HG02884 (cell line): ENCODE results near the gene UPK3A.
"Not testable (repeated sequence)": the region's sequence is repeated elsewhere in the genome, so short reads cannot be mapped to it uniquely, and the experiment has no call there.

Source experiments
- ATAC-seq: cut with Tn5 transposase; IDR thresholded peaks from one replicate; pipeline ENCODE4 v1.9.1; 2021; ENCODE audit warnings: mild to moderate bottlenecking, moderate library complexity; ENCODE audit not compliant: unreplicated experiment

UPK3A gene

DNA sequence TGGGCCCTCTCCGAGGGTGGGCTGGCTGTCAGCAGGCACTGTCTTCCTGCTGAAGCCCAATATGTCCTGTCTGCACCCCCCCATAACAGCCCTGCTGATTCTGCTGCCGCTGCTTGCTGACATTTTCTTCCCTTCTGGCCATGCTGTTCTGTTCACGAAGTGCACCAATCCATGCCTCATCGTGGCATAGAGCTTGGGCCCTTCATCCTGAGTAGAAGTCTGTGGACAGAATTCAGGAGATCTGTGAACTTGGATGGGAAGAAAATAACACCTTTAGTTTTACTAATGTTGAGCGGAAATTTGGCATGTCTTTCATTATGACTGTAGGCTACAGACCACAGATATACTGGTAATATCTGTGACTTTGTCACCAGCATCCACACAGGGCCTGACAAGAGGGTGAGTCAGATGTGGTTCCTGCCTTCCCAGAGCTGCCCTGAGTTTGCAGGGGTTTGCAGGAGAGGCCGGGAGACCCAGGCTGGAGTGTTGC is 29.9 kb upstream of the UPK3A start:
- ATAC-seq: no peak

DNA sequence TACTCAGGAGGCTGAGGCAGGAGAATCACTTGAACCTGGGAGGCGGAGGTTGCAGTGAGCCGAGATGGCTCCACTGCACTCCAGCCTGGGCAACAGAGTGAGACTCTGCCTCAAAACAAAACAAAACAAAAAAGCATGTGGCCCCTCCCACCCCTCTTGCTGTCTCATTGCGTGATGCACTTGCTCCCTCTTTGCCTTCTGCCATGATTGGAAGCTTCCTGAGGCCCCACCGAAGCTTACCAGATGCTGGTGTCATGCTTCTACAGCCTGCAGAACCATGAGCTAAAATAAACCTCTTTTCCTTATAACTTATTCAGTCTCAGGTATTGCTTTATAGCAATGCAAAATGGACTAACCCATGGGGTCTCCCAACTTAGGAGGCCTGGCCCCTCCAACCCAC is 26.8 kb upstream of the UPK3A start:
- ATAC-seq: not testable (repeated sequence)

DNA sequence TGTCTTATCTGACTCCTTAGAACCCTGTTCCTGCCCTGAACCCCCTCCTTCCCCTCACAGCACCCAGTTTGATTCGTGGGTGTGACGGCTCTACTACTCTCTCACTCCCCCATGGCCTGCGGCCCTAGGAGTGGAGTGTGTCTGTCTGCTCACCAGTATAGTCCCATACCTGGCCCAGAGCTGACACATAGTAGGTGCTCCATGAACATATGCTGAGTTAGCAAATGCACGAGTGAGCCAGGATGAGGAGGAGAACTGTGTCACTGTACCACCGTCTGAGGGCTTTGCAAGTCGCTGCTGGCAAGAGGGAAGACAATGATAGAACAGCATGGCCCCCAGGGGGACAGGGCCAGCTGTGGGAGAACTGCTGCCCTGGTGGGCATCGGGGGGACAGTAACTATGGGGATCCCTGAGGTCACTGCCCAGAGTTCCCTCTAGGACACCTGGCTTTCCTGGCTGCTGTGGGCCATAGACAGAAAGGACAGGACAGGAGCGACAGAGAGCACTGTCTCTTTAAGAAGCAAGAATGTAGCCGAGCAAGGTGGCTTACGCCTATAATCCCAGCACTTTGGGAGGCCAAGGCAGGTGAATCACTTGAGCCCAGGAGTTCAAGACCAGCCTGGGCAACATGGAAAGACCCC is 24.9 kb upstream of the UPK3A start:
- no peak for ATAC-seq

DNA sequence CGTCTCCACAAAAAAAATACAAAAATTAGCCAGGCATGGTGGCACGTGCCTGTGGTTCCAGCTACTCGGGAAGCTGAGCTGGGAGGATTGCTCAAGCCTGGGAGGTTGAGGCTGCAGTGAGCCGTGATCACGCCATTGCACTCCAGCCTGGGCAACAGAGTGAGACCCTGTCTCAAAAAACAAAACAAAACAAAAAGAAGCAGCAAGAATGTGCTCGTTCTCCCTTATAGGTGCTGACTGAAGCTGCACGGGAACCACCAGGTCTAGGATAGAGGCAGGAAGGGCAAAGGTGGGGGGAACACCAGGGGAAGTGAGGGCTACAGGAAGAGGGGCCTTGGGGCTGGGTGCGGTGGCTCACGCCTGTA is 24.4 kb upstream of the UPK3A start:
- ATAC-seq: not testable (repeated sequence)

DNA sequence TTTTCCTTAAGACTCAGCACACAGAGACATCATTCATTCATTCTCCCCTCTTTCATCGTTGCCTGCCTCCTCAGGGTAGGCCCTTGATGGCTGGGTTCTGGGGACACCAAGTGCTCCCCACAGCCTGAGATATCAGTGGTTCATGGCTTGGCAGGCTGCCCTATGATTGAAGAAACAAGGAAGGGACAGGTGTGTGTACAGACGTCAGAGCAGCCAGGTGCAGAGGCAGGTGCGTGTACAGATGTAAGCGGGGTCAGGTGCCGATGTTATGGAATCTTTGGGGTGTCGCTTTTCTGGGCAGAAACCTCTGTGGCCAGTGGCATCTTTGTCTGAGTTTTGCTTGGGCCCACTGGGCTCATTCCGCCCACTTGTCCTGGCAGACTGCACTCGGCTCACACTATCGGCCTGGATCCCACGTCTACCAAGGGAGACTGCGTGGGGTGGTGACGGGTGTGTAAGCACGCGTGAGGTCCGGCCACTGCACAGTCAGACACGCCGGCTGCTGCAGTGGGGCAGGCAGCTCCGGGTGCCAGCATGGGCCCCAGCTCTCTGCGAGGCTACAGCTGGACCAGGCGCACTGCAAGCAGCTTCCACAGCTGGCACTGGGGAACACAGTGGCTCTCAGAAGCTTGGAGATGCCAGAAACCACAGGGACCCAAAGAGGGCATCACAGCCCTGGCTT is 23.2 kb upstream of the UPK3A start:
- ATAC-seq: no peak

DNA sequence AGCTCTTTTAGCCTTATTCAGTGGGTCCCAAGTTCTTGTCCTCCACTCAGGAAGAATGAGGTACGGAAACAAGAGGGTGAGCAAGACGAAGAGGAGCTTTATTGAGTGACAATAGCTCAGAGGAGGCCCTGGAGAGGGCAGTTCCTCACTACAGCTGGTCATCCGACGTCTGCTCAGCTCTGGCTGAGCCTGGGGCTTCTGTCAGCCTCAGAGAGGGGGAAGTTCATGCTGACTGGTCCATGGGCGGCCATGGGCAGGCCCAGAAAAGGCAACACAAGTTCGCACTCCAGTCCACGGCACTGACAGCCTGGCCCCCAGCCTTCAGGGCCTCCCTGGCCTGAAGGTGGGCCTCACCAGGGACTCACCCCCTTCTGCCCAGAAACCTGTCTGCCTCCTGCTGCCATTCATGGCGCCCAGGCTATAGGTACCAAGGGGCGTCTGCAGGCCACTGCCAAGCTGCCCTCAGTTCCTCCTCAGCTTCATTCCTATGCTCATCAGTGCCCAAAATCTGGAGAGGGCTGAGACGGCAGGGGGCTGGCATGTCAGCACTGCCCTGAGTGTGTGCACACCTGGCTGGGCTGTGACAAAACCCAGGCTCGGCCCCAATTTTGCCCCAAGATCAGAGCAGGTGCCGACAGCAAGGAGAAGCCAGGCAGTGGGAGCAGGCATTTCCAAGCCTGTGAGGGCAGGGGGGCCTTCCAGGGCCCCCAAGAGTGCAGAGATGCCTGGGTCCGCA is 22.4 kb upstream of the UPK3A start:
- no peak for ATAC-seq

DNA sequence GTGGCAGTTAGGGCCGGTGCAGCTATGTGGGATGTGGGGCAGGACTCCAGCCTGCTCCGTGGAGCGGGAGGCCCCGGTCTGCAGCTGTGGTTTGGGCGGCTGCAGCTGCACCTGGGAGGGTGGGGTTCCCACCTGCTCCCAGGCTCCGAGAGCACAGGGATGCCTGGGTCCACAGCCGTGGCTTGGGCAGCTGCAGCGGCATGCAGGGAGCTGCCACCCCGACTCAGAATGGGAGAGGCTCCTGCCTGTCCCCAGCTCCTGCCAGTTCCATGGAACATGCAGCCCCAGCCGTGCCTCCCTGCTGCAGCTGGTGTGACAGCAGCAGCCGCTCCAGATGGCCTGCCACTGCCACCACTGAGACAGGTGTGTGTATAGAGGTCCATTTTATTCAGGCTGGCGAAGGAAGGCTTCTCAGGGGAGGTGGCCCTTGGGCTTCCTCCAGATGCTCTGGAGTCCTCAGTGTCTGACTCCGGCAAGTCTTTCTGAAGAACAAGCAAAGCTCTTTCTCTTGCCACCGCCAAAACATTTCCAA is 21.8 kb upstream of the UPK3A start:
- peak; percentile 31 for ATAC-seq

DNA sequence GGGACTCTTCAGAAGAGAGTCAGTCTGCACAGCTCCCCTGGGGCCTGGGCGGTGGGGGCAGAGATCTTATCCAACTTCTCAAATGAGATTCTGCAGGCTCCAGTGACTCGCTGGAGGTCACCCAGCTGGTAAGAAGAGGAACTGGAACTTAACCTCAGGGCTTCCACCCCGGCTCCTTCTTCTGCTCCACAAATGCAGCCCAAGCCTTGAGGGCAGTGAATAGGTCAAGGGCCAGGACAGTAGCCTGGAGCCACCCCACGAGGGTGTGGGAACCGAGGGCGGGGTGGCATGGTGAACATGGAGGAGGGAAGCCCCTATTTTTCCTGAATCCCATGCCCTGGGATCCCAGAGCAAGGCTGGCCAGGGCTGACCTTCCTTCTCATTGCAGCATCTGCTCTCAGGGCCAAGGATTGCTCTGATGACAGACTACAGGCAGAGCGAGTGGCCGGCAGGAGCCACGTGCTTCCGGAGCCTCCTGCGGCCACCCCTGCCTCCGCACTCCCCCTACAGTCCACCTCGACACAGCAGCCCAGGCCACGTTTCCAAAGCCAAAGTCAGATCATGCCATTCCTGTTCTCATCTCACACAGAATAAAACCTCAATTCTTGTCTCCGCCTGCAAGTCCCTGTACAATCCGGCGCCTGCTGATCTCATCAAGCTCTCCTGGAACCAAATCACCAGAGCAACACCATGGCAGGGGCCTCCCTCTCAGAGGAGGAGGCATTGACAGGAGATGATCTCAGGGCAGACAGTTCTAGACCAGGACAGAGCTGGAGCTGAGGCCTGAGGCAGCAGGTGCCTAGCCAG is 21.1 kb upstream of the UPK3A start:
- ATAC-seq: peak; percentile 62

DNA sequence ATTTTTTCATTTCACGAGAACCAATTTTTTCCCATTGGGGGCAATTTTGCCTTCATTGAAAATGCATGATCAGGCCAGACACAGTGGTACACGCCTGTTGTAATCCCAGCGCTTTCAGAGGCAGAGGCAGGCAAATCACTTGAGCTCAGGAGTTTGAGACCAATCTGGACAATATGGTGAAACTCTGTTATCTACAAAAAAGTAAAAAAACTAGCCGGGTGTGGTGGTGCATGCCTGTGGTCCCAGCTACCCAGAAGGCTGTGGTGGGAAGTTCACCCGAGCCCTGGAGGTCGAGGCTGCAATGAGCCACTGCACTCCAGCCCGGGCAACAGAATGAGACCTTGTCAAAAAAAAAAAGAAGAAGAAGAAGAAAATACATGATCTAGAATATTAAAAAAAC is 19.2 kb upstream of the UPK3A start:
- no peak for ATAC-seq

DNA sequence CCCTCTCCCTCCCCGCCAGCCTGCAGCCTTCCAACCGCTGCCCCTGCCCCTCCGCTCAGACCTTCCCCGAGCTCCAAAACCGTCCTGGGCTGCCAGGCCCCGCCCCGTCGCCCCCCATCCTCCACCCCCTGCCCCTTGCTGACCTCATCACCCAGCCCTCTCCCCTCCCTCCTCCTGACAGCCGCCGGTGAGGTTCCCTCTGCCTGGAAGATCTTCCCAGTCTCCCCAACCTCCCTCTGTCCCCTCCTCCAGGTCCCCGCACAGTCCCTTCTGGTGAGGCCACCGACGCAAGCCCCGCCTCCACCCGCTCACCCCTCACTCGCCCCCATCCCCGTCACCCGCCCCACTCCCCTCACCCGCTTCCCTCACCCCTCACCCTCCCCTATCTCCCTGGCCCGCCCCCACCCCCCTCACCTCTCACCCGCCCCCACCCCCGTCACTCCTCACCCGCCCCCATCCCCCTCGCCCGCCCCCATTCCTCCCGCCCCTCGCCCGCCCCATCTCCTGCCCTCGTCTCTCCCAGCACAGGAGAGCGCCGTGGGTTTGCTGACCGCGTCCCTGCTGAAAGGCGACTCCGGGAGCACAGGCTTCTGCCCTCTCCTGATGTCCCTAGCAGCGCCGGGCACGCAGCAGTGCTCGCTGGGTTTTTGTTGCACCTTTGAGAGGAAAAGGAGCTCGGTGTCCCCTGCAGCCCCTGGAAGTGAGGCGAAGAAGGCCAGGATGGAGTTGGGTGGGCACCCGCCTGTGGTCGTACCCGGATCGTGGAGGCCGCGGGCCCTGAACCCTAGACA is 16.4 kb upstream of the UPK3A start:
- ATAC-seq: no peak

DNA sequence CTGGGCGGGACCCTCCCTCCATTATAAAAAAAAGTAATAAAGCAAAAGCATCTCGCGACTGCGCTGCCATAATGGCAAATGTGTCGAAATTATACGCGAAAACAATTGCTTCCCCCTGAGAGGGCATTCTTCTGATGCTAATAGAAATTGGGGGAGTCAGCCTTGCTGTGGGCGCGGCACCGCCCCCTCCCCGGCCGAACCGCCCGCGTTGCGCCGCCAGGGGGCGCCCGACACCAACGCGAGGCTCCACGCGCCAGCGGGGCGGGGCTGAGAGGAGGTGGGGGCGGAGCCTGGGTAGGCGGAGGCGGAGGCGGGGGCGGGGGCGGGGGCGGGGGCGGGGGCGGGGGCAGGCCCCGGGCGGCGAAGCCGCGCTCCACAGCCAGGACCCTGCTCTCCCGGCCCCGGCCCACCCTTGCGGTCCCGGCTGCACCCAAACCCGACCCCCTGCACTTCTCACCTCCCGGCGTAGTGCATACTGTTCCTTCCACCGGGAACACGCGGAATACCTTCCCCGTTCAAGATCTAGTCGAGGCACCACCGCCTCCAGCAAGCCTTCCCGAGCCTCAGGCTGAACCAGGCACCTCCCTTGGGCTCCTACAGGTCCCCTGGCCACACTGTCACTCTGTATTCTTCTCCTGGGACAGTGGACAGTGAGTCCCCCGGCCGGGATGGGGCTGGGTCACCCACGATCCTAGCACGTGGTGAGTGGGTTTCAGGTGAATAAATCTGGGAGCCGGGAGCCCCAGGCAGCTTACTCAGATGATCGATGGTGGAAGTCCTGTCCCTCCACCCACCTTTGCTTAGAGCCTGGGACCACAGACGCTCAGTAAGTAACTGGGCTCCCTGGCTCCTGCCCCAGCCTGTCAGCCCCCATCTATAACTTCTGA is 15.5 kb upstream of the UPK3A start:
- no peak for ATAC-seq

DNA sequence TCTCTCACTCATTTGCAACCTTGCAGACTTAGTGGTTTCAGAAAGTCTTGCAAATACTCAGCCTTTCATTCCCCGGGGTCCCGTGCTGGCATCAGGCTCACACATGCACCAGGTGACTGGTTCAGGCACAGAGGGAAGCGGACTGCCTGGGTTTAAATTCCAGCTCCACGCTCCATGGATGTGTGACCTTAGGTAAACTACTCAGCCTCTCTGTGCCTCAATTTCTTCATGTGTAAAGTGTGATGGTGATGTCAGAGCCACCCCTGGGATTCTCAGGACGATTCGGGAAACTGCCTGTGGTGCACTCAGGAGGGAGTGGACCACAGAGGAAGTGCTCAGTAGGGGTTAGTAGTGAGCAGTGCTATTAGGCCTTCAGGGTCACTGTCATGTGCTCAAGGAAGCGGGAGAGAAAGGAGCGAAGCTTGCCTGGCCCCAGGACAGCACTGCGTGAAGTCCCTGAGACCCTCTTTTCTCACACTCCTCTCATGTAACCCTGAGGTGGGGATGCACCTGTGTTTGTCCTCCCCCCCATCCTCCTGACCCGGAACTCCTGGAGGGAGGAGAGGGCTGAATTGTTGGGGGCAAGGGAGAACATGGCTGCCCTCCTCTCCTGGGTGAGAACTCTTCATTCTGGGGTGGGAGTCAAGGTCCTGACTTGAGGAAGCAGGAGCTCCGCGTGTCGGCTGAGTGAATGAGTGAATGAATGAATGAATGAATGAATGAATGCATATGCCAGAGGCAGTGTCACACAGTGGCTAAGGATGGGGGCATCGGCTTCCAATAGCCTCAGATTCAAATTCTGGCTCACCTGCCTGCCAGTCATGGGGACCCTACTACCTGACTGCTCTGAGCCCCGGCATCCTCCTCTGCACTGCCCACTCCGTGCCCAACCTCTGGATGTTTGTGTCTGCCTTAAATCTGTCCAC is 14.4 kb upstream of the UPK3A start:
- no peak for ATAC-seq

DNA sequence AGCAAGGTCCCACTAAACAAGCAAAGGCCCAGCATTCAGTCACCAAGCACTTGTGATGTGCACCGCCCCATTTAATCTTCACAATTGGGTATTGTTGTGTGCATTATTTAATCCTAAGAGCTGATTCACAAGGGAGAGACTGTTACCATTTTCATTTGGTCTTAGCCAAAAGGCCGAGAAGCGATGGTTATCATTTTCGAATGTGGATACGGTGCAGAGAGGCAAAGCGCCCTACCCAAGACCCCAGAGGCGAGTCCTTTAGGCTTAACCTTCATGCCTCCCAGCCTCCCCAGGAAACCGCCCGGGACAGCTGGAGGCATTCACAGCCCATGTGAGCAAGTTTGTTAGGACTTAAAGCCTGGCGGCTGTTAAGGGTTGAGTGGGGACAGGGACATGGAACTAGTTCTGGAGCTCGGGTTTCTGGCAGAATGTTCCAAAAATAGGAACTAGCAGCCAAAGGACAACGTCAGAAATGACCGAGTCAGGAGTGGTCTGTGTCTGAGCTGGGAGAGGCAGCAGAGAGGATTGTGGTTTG is 13.0 kb upstream of the UPK3A start:
- no peak for ATAC-seq

DNA sequence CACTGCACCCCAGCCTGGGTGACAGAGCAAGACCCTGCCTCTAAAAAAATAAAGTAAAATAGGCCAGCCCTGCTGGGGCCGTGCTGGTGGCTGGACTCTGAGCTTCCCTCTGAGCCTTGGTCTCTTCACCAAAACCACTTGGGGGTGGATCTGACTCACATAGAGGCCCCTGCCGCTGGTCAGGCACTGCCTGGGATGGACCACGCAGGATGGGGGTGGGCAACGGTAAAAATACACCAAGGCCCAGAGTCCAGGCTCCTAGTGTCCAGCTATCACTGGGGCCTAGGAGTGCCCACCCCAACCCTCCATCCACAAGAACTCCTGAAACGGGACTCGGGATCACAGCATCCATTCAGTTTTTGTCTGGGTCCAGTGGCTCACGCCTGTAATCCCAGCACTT is 12.3 kb upstream of the UPK3A start:
- ATAC-seq: no peak

DNA sequence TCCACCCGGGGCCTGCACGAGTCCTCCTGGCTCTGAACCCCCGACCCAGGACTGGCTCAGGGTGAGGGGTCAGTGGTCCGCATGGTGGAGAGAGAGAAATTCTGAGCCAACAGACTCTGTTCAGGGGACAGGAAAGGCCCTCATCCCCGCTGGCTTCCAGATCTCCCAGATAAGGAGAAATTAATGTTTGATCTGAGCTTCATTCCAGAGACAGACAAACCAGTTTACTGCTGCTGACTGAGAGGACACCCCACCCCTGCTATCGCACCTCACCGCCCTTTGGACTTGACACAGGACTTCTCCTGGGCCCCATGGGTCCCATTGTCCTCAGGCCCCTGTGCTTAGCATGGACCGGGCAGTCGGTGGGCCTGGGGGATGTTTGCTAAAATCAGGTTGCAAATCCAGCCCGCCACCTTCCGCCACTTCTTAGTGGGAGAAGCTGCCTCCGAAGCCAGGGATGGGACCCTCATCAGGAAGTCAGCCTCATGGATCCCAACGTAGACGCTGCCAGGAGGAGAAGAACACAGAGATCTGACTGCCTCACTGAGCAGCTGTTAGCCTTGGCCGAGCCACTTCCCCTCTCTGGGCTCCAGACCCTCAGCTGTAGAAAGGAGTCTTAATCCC is 11.2 kb upstream of the UPK3A start:
- no peak for ATAC-seq

DNA sequence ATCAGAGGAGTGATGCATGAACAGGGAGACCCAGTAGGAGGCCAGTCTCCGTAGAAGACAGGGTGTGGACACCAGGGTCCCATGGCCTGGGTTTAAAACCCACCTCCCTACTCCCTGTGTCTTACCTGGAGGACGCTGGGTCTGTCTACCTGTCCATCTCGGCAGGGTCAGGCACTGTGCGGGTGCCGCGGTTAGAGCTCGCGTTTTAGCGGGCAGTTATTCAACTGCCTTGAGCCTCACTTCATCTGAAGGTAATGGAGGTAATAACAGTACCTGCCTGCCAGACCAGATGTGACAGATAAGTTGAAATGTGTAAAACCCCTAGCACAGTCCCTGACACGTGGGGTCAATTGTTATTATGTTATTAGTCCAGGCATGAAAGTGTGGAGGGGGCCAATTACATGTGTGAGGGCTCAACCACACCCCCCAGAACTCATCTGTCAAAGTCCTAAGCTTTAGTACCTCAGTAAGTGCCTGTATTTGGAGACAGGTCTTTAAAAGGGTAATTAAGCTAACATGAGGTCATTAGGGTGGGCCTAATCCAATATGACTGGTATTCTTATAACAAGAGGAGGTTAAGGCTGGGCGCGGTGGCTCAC is 8.1 kb upstream of the UPK3A start:
- ATAC-seq: no peak

DNA sequence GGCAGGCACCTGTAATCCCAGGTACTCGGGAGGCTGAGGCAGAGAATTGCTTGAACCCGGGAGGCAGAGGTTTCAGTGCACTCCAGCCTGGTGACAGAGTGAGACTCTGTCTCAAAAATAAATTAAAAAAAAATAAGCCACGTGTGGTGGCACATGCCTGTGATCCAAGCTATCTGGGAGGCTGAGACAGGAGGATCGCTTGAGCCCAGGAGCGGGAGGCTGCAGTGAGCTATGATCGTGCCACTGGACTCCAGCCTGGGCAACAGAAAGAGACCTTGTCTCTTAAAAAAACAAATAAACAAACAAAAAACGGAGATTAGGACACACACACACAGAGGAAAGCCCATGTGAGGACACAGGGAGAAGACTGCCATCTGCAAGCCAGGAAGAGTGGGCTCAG is 7.0 kb upstream of the UPK3A start:
- not testable (repeated sequence) for ATAC-seq
